Endothelial cell of umbilical vein (primary cell): Measurements from ENCODE around the gene PLXNB2. TPM values are rescaled to one million over a fixed set of nuclear protein-coding genes. Genes with fewer than 3 reads are reported as not detected.

Experiments
- BruUV-seq: library from RNA; stranded (reverse); fragments of 400-500 nt; replicated peaks from 2 replicates; lab custom pipeline; 2021; lab: Mats Ljungman, UMichigan
- CTCF ChIA-PET: fragments of 300-600, 350-600 bp; sonication (Branson Sonifier 250); formaldehyde crosslinking; loops from one replicate; lab custom pipeline; 2021; ENCODE audit warnings: antibody characterized with exemption, inconsistent platforms; lab: Charles Lee
- POLR2A ChIA-PET: fragments of 300-600, 350-600 bp; sonication (Branson Sonifier 250); formaldehyde crosslinking; loops from one replicate; lab custom pipeline; 2021; ENCODE audit warnings: antibody characterized with exemption, inconsistent platforms; lab: Charles Lee
- DNase-seq: peaks from one replicate; pipeline ENCODE4 v3.0.0-alpha.2; 2011; ENCODE audit warnings: low read depth, low spot score
- FAIRE-seq: peaks from 2 replicates; lab custom pipeline; 2011; peaks lifted over from hg19 to GRCh38; lab: Jason Lieb, UNC
- H2AFZ ChIP-seq: 2 replicates; pipeline ENCODE4 v1.6.0; 2012; ENCODE audit warnings: low read depth, low read length, control low read depth, inconsistent platforms
- H3K27ac ChIP-seq: 2 replicates; pipeline ENCODE4 v1.5.1; 2011; ENCODE audit warnings: low read depth, mild to moderate bottlenecking, control low read depth, low read length, moderate library complexity; ENCODE audit not compliant: insufficient read depth
- H3K27me3 ChIP-seq, 2 experiments: 2 replicates each; pipeline versions ENCODE4 v1.6.0 to v1.6.1; 2011; ENCODE audit warnings: low read length in 2 of 2, mixed read lengths in 1 of 2; ENCODE audit not compliant: control insufficient read depth in 2 of 2, insufficient read depth in 2 of 2
- H3K36me3 ChIP-seq, 2 experiments: 2 replicates in 1 of 2; 3 replicates in 1 of 2; pipeline ENCODE4 v1.5.1; 2011; ENCODE audit warnings: low read length in 2 of 2, mild to moderate bottlenecking in 1 of 2, moderate library complexity in 1 of 2; ENCODE audit not compliant: control insufficient read depth in 2 of 2, insufficient read depth in 2 of 2; ENCODE audit errors: extremely low read depth in 1 of 2
- H3K4me1 ChIP-seq: 3 replicates; pipeline ENCODE4 v1.5.1; 2011; ENCODE audit warnings: mild to moderate bottlenecking, low read length; ENCODE audit not compliant: control insufficient read depth, insufficient read depth; ENCODE audit errors: extremely low read depth
- H3K4me2 ChIP-seq: 2 replicates; pipeline ENCODE4 v1.6.1; 2011; ENCODE audit warnings: low read length, control low read depth, mixed read lengths; ENCODE audit not compliant: insufficient read depth
- H3K4me3 ChIP-seq, 3 experiments: fragments of 200-600 bp in 1 of 3; sonication (generic), shearing (Covaris generic) in 1 of 3; replicated peaks in 1 of 3; 2 replicates each; pipeline ENCODE4 v1.5.1; 2011 to 2016; ENCODE audit warnings: control low read depth in 3 of 3, low read length in 3 of 3, mild to moderate bottlenecking in 2 of 3, inconsistent platforms in 1 of 3, low read depth in 1 of 3, moderate library complexity in 1 of 3; ENCODE audit not compliant: insufficient read depth in 1 of 3
- H3K79me2 ChIP-seq: 2 replicates; pipeline ENCODE4 v1.6.0; 2012; ENCODE audit warnings: low read length, inconsistent platforms; ENCODE audit not compliant: control insufficient read depth, insufficient read depth
- H3K9ac ChIP-seq: replicated peaks from 2 replicates; pipeline ENCODE3; 2011; ENCODE audit warnings: low read length, control low read depth; ENCODE audit not compliant: insufficient read depth; ENCODE audit errors: extremely low read depth
- H3K9me1 ChIP-seq: replicated peaks from 3 replicates; pipeline ENCODE4 v1.6.0; 2011; ENCODE audit warnings: mild to moderate bottlenecking, low read length; ENCODE audit not compliant: control insufficient read depth, insufficient read depth; ENCODE audit errors: extremely low read depth
- H3K9me3 ChIP-seq: replicated peaks from 2 replicates; pipeline ENCODE4 v1.5.1; 2012; ENCODE audit warnings: low read length, inconsistent platforms; ENCODE audit not compliant: control insufficient read depth, insufficient read depth
- H4K20me1 ChIP-seq: replicated peaks from 2 replicates; pipeline ENCODE3; 2011; ENCODE audit warnings: mild to moderate bottlenecking, low read length; ENCODE audit not compliant: control insufficient read depth, insufficient read depth; ENCODE audit errors: extremely low read depth
- EZH2 ChIP-seq: IDR thresholded peaks from 2 replicates; pipeline ENCODE4 v1.6.1; 2012; ENCODE audit warnings: borderline replicate concordance, low read depth, mild to moderate bottlenecking, moderate library complexity, low read length, inconsistent platforms; ENCODE audit not compliant: severe bottlenecking
- FOS ChIP-seq: IDR thresholded peaks from 2 replicates; pipeline ENCODE4 v1.6.1; 2011; ENCODE audit warnings: mild to moderate bottlenecking, low read length, moderate library complexity, borderline replicate concordance; ENCODE audit not compliant: insufficient read depth
- GATA2 ChIP-seq: IDR thresholded peaks from 2 replicates; pipeline ENCODE4 v1.7.0; 2011; ENCODE audit warnings: low read depth, mild to moderate bottlenecking, moderate library complexity, mixed read lengths, low read length; ENCODE audit not compliant: insufficient read length, insufficient read depth
- JUN ChIP-seq: IDR thresholded peaks from 2 replicates; pipeline ENCODE4 v1.6.1; 2011; ENCODE audit warnings: borderline replicate concordance, low read depth; ENCODE audit not compliant: insufficient read length, insufficient read depth
- MYC ChIP-seq: IDR thresholded peaks from one replicate; pipeline ENCODE4 v1.6.1; 2011; ENCODE audit warnings: mild to moderate bottlenecking, low read depth, low read length
- POLR2A ChIP-seq: IDR thresholded peaks from 2 replicates; pipeline ENCODE4 v1.6.1; 2012; ENCODE audit warnings: low read depth, mild to moderate bottlenecking, control low read depth, low read length
- POLR2AphosphoS5 ChIP-seq: IDR thresholded peaks from 2 replicates; pipeline ENCODE4 v1.6.1; 2012; ENCODE audit warnings: low read depth, mild to moderate bottlenecking, control low read depth, low read length, moderate library complexity; ENCODE audit not compliant: insufficient read depth
- dilution Hi-C: fragments of 300-500 bp; cut with MboI; formaldehyde crosslinking; loops from one replicate; pipeline ENCODE4 v1.15.0; 2019; ENCODE audit warnings: low sequenced_read_pairs; ENCODE audit not compliant: extremely low pct_ligation_motif_present
- intact Hi-C: fragments of 100-400 bp; cut with micrococcal nuclease; formaldehyde crosslinking; loops from one replicate; pipeline ENCODE4 v1.10.0; 2022
- polyA plus RNA-seq, 4 experiments: library from polyadenylated mRNA; depleted of rRNA in 3 of 4; stranded (reverse) in 3 of 4; unstranded in 1 of 4; fragments of >200 nt; gene quantifications; 2 replicates each; pipeline versions ENCODE4 v1.2.1 to v1.2.3, GENCODE V29; 2011 to 2012; ENCODE audit warnings: missing spikeins in 1 of 4
- total RNA-seq: library from RNA; stranded (reverse); gene quantifications from 2 replicates; pipeline ENCODE4 v1.2.3, GENCODE V29; 2021
- TF ChIP-seq, protein P1 (sequence below), 2 donors: IDR thresholded peaks; 1 replicate in 1 of 2; 2 replicates in 1 of 2; pipeline ENCODE4 v1.5.1; 2011; ENCODE audit warnings: low read length in 2 of 2, mild to moderate bottlenecking in 2 of 2, moderate library complexity in 2 of 2, control low read depth in 1 of 2, inconsistent platforms in 1 of 2, low read depth in 1 of 2; ENCODE audit not compliant: insufficient read depth in 1 of 2; ENCODE audit errors: extremely low read depth in 1 of 2
- TF ChIP-seq, protein P2 (sequence below): IDR thresholded peaks from 2 replicates; pipeline ENCODE4 v1.6.1; 2011; ENCODE audit not compliant: insufficient read depth, insufficient read length

PLXNB2 gene
- total and polyA plus RNA-seq, 2 donors (not counting 3 experiments of a cell fraction or from before 2014, with no cell fraction given), result 82.3 to 139 TPM

DNA sequence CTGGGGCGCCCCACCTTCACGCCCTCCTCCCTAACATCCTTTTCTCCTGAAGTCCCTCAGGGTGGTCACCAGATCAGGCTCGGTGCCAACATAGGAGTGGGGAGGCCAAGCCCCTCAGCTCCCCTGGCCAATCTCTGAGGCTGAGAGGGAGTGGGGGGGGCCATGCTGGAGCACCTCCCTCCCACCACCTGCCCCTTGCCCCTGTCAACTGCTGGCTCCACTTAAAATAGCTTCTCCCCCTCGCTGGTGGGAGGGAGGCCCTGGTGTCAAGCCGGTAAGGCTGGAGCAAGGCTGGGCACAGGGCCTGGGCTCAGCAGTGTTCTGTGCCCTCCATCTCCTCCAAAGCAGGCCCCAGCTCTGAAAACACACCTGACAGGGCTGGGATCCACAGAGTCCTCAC is 4.9 kb downstream of the PLXNB2 start:
- H3K4me1 ChIP-seq, result peaks cover 22% of the 10 kb centered on the region
- intact Hi-C loops (no loop called here), dilution Hi-C loops (no loop called here)
- peaks cover 0 to 6% of the 10 kb centered on the region in 2 experiments for H3K36me3 ChIP-seq
- H3K27me3 ChIP-seq, result no peaks in the 10 kb centered on the region
- TF ChIP-seq, protein P1, sequence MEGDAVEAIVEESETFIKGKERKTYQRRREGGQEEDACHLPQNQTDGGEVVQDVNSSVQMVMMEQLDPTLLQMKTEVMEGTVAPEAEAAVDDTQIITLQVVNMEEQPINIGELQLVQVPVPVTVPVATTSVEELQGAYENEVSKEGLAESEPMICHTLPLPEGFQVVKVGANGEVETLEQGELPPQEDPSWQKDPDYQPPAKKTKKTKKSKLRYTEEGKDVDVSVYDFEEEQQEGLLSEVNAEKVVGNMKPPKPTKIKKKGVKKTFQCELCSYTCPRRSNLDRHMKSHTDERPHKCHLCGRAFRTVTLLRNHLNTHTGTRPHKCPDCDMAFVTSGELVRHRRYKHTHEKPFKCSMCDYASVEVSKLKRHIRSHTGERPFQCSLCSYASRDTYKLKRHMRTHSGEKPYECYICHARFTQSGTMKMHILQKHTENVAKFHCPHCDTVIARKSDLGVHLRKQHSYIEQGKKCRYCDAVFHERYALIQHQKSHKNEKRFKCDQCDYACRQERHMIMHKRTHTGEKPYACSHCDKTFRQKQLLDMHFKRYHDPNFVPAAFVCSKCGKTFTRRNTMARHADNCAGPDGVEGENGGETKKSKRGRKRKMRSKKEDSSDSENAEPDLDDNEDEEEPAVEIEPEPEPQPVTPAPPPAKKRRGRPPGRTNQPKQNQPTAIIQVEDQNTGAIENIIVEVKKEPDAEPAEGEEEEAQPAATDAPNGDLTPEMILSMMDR (IDR thresholded peaks at IDR 0.05; ENCODE audit: extremely low read depth in 1 of 2, insufficient read depth in 1 of 2, low read depth in 1 of 2, low read length in 2 of 2), result no peak
- TF ChIP-seq, protein P2, sequence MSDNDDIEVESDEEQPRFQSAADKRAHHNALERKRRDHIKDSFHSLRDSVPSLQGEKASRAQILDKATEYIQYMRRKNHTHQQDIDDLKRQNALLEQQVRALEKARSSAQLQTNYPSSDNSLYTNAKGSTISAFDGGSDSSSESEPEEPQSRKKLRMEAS, result no peak
- TF ChIP-seq EZH2, result no peak
- TF ChIP-seq POLR2AphosphoS5, result no peak
- no peak for TF ChIP-seq GATA2
- no peak for TF ChIP-seq FOS
- TF ChIP-seq JUN, result no peak
- TF ChIP-seq MYC, result no peak
- TF ChIP-seq POLR2A, result no peak
- H3K9me3 ChIP-seq, result no peaks in the 10 kb centered on the region
- FAIRE-seq (no peak), DNase-seq (no peak)
- peaks cover 89% of the 10 kb centered on the region for H3K79me2 ChIP-seq
- H3K4me2 ChIP-seq, result no peak overlapping the region
- no peak overlapping the region for H3K27ac ChIP-seq
- CTCF ChIA-PET, result interaction anchor here (0.8 to 1.1 kb wide), 2 partner anchors 25 to 26 kb away, joined by 3 read pairs; no protein-coding TSS in a partner anchor
- no peak overlapping the region for H2AFZ ChIP-seq
- H4K20me1 ChIP-seq, result no peaks in the 10 kb centered on the region
- H3K9me1 ChIP-seq, result no peaks in the 10 kb centered on the region
- H3K4me3 ChIP-seq, result no peak overlapping the region
- BruUV-seq, result no TSS peak
- no peak overlapping the region for H3K9ac ChIP-seq
- POLR2A ChIA-PET, result no interaction called here
